ENCODE results near the gene RNF152.

The RNF152 gene, protein sequence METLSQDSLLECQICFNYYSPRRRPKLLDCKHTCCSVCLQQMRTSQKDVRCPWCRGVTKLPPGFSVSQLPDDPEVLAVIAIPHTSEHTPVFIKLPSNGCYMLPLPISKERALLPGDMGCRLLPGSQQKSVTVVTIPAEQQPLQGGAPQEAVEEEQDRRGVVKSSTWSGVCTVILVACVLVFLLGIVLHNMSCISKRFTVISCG

GRCh38 chr18:61892683-61893308 is at the start of gene RNF152:
Gene RNF152 (minus strand): TSS chr18:61893007. CDS start chr18:61816463, 76,544 bp downstream.
- DNase-seq, result no peak

GRCh38 chr18:61941948-61942471 is 49.2 kb upstream of the RNF152 start:
- no peak for DNase-seq

DNA sequence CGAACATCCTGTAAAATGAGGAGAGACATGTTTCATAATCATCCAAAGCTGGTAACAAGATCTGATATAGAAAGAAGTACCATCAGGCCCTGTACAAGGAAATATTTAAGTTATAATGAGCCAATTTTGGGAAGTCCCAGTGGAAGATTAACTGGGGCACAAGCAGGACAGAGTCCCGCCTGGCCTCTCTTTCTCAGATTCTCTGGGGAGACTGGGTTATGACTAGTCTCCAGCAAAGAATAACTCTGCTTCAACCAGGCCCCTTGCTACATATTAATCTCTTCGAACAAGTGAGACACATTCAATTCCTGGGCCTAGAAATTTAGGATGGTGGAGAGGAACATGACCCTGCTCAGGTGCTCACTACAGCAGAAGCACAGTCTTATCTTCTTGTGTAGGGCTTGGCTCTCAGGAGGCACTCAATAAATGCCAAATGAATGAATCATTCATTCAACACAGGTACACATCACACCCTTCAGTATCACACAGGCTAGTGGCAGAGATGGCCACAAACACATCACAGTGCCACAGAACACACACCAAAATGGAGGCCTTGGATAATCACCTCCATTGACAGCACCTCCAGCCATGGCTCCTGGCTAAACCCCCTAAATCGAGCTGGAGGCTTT is 46.4 kb upstream of the RNF152 start:
- DNase-seq, result no peak

GRCh38 chr18:61935362-61935761 is 42.6 kb upstream of the RNF152 start:
- DNase-seq, result no peak

DNA sequence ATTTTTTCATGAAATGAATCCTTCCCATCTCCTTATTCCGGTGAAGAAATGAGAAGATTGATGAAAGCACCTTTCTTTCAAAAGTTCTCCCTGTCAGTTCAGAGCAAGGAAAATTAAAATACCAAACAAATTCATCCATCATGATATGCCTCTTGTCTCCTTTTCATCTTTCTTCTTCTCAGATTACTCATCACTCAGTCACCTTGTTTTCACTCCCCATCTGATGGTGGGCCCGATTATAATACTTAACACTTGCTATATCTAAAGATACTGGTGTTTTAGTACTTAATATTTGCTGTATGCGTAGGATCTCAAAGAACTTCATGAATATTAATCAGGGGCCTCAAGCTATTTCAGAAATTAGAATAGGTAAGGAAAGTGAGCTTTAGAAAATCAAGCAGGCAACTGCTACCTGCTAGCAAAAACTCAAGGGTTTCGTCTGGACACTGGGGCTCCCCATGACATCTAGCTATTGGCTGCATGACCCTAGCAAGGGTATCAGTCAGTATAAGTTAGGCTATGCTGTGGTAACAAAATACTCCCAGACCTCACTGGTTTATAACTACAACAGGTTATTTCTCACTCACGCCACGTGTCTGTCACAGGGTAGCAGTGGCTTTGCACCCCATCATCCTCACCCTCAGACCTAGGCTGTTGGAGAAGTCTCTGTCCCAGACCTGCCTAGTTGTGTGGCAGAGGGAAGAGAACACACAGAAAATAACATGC is 39.0 kb upstream of the RNF152 start:
- no peak for DNase-seq

DNA sequence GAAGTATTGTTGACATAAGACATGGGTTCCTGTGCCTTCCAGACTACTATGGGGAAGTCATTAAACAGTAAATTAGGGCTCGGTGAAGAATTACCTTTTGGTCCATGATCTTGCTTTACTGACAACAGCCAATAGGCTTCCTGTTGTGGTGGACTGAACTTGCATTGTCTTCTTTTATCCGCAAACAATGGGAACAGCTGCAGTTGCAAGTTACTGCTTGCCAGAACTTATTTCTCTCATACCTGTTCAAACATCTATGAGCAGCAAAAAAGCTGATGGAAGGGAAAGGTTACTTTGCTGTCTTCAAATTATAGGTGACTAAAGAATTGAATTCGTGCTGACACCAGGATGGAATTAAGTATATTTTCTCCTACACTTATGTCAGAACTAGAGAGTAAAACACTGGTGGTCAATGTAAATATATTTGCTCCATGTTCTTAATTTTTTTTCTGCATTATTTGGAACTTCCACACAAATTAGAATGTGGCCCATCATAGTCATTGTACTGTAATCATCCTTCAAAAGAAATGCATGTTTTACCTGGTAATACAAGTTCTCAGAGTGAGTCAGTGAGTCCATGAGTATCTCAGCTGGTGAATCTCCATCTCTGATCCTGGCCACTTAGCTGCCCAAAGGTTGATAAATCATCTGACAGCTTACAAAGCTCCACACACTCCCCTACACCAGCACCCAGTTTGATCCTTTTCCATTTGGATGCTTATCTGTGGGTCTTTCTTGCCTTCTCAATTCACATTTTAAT is 37.3 kb upstream of the RNF152 start:
- no peak for DNase-seq

DNA sequence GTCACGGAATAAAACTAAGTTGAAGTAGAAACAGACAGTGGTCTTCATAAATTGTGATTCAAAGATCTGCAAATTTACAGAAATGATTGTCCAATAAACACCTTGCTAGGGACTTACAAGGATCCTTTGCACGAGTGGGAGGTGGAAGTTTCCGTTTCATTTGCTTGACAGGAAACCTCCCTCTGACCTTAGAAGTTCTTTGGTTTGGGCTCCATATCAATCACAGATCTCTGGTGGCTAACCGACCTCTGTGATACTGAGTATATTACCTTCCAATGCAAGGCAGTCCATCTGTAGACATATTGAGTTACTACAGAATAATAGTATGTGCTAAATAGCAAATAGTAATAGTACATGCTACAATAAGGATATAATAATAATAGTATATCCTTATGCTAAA is 33.7 kb upstream of the RNF152 start:
- no peak for DNase-seq

DNA sequence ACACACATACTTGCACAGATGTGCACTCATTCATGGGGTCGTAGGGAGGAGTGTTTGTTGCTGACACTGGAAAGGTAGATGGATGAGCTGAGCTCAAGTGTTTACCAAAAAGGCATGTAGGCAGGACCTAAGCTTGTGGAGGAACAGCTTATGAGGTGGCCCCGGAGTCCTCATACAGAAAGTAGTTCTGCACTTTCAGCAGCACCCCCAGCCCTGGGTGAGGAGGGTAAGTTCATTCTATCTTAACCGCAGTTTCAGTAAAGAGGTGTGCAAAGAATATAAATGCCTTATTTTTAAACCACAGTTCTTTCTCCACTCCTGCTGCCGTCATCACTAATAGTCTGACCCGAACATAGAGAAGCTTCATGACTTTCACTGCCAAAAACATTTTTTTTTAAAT is 31.7 kb upstream of the RNF152 start:
- no peak for DNase-seq

DNA sequence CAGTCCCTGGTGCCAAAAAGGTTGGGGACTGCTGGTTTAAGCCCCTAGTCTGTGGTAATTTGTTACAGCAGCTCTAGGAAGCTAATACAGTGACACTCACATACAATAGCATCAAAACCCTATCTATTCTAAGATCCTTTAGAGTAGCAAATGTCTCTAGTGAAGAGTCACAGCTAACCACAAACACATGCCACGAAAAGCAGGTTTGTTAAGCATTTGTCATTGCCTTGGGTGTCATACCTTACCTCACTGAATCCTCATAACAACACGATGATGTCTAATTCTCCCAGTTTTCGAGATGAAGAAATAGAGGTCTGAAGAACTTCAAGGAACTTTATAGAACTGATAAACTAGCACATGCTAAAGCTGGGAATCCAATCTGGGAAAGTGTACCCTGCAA is 29.6 kb upstream of the RNF152 start:
- no peak for DNase-seq

GRCh38 chr18:61921621-61922235 is 28.9 kb upstream of the RNF152 start:
- no peak for DNase-seq

- no peak for DNase-seq
Measured at GRCh38 chr18:61917818-61918217, 25.0 kb upstream of the RNF152 start.

GRCh38 chr18:61912476-61912875 is 19.7 kb upstream of the RNF152 start:
- DNase-seq, result no peak

GRCh38 chr18:61910101-61910500 is 17.3 kb upstream of the RNF152 start:
- no peak for DNase-seq

- DNase-seq, result no peak
Measured at GRCh38 chr18:61908661-61909060, 15.9 kb upstream of the RNF152 start.

DNA sequence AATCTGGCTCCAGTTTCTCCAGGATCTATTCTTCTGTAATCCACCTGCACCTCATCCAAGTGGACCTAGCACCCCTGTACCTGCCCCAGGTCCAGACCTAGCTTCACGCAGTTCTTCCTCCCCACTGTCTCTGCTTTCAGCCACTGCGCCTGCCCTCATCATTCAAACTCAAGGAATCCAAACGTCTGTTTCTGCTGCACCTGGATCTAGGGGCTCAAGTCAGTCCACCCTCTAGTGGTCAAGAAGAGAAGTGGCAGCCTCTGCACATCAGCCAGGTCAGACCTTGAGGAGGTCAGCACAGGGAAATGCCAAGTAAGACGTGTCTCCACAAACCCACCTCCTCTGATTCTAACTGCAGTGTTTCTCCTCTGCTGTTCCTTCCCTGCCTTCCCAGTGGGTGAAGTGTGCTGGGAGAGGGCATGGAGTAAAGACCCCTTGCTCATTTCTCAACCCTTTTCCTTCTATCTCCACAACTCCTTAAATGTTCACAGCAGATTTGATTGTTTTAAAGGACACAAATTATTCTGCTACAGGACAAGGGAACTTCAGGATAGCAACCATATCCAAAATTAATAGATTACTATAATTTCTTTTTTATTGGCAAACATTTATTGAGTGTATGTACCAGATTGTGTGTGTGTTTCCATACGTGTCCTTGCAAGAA is 8.6 kb upstream of the RNF152 start:
- DNase-seq, result peak in 1 of 2 donors; percentile 5

- no peak for DNase-seq
Measured at GRCh38 chr18:61900504-61901281, 7.9 kb upstream of the RNF152 start.

GRCh38 chr18:61898640-61899101 is 5.9 kb upstream of the RNF152 start:
- no peak for DNase-seq

DNA sequence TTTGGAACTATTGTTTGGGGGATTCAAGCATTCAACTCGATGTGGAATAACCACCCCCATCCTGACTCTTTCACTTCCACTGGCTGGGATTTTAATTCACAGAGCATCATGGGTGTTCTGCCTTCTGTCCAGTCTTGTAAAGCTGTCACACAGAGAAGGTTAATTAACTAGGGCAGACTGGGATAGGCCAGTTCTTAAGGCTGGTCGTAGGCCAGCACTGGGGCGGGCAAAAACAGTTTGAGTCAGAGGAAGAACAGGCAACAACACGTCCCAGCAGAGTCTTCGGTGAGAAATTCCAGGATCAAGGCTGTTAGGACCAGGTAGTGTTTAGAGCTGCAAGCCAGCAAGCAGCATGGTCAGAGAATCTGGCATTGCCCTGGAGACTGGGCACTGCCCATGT is 4.0 kb upstream of the RNF152 start:
- no peak for DNase-seq

DNA sequence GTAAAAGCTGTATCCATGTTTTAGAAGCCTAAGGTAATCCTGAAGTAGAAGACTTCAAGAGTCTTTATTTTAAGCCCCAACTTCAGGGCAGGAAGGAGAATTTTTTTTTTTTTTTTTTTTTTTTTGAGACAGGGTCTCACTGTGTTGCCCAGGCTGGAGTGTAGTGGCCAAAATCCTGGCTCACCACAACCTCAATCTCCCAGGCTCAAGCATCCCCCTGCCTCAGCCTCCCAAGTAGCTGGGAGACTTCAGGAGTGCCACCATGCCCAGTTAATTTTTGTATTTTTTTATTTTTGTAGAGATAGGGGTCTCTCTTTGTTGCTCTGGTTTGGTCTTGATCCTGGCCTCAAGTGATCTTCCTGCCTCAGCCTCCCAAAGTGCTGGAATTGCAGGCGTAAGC is 3.3 kb upstream of the RNF152 start:
- no peak for DNase-seq

DNA sequence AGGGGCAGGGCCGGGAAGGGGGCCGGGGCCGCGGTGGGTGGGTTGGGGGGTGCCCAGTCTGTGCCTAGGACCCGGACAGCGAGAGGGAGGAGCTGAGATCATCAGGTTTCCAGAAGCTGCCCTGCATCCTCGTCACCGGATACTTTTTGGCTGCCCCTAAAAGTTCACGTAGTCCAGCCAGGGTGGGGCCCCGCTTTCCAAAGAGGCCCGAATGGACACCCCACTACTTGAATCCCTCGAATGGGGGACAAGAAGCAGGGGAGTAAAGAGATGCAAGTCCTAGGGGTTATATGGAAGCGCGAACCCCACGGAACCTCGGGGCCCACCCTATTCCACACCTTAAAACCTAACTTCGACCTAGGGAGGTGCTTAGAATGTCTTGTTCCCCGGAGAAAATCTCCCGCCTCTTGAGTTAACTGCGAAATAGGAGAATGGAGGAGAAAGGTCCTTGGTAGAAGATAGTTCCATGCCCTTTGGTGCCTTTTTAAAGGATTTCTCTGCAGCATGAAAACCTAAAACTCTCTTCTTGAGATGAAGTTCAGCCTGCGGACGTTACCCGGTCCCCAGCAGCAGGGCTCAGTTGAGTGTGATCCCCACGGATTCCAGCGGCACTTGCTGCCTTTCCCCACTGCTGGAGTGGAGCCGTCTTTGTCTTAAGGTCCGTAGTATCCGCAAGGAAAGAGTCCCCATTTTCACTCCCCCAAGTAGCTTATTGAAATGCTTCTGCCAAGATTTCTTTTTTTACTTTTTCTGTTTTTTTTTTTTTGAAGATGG is 2.1 kb upstream of the RNF152 start:
- DNase-seq, result no peak
